Measurements from ENCODE around the gene TM9SF4.

GRCh38 chr20:32149566-32150170 lies 40.2 kb downstream of the TM9SF4 start:
- TF ChIP-seq ZNF8 (CRISPR knock-in tag; IDR thresholded peaks at IDR 0.05) (no peak), TOX (CRISPR knock-in tag; IDR thresholded peaks at IDR 0.05; ENCODE audit: borderline replicate concordance) (no peak), ZFP30 (CRISPR knock-in tag; IDR thresholded peaks at IDR 0.05) (no peak), CSDC2 (CRISPR knock-in tag; IDR thresholded peaks at IDR 0.05) (no peak)
